GM23338 (cell line): ENCODE results near the gene DNAI1. TPM values are rescaled to one million over a fixed set of nuclear protein-coding genes. Genes with fewer than 3 reads are reported as not detected.

Source experiments
- ATAC-seq: fragments of 200-7000 bp; cut with Tn5 transposase; 3 replicates; pipeline ENCODE4 v1.9.1; 2020
- DNase-seq: peaks from one replicate; pipeline ENCODE4 v3.0.0-alpha.2; 2015; ENCODE audit warnings: low spot score
- H2AFZ ChIP-seq: fragments of 200-600 bp; sonication (generic); 2 replicates; pipeline ENCODE4 v1.8.0; 2016; ENCODE audit warnings: antibody characterized with exemption, mild to moderate bottlenecking, moderate library complexity
- H3F3A ChIP-seq: fragments of 200-600 bp; sonication (generic); replicated peaks from 2 replicates; pipeline ENCODE4 v1.8.0; 2017; ENCODE audit warnings: antibody characterized with exemption, mixed run types, low read depth
- H3K27ac ChIP-seq: fragments of 200-600 bp; sonication (generic); 2 replicates; pipeline ENCODE4 v1.6.1; 2016; ENCODE audit warnings: low read depth
- H3K27me3 ChIP-seq: fragments of 200-600 bp; sonication (generic); 2 replicates; pipeline ENCODE4 v1.8.0; 2016; ENCODE audit warnings: mild to moderate bottlenecking, mixed run types, moderate library complexity; ENCODE audit not compliant: insufficient read depth
- H3K36me3 ChIP-seq: fragments of 200-600 bp; sonication (generic); 2 replicates; pipeline ENCODE4 v1.8.0; 2016; ENCODE audit warnings: mild to moderate bottlenecking; ENCODE audit not compliant: insufficient read depth
- H3K4me1 ChIP-seq: fragments of 200-600 bp; sonication (generic); 2 replicates; pipeline ENCODE4 v1.8.0; 2016; ENCODE audit warnings: mild to moderate bottlenecking, moderate library complexity; ENCODE audit not compliant: insufficient read depth
- H3K4me2 ChIP-seq: fragments of 200-600 bp; sonication (generic); 2 replicates; pipeline ENCODE4 v1.7.1; 2017; ENCODE audit warnings: mixed run types
- H3K4me3 ChIP-seq: fragments of 200-600 bp; sonication (generic); 2 replicates; pipeline ENCODE4 v1.6.1; 2016; ENCODE audit warnings: mixed run types
- H3K79me2 ChIP-seq: fragments of 200-600 bp; sonication (generic); replicated peaks from 2 replicates; pipeline ENCODE4 v1.8.0; 2017; ENCODE audit warnings: mild to moderate bottlenecking; ENCODE audit not compliant: insufficient read depth
- H3K9me2 ChIP-seq: fragments of 200-600 bp; sonication (generic); 2 replicates; pipeline ENCODE4 v1.8.0; 2017; ENCODE audit not compliant: insufficient read depth
- H4K20me1 ChIP-seq: fragments of 200-600 bp; sonication (generic); replicated peaks from 2 replicates; pipeline ENCODE4 v1.8.0; 2017; ENCODE audit warnings: mild to moderate bottlenecking; ENCODE audit not compliant: insufficient read depth
- H3K27ac Mint-ChIP-seq: 2 replicates; pipeline ENCODE4 v1.8.0; 2020; ENCODE audit warnings: inconsistent platforms, mild to moderate bottlenecking, moderate library complexity, mixed read lengths
- H3K27me3 Mint-ChIP-seq: 3 replicates; pipeline ENCODE4 v1.8.0; 2022; ENCODE audit warnings: low read depth, mild to moderate bottlenecking, moderate library complexity, mixed read lengths, inconsistent platforms; ENCODE audit not compliant: insufficient read depth, poor library complexity
- H3K36me3 Mint-ChIP-seq: 3 replicates; pipeline ENCODE4 v1.8.0; 2021; ENCODE audit warnings: low read depth, mild to moderate bottlenecking, inconsistent platforms, moderate library complexity, mixed read lengths
- H3K4me1 Mint-ChIP-seq: 3 replicates; pipeline ENCODE4 v1.8.0; 2020; ENCODE audit warnings: mild to moderate bottlenecking, inconsistent platforms, mixed read lengths
- H3K4me3 Mint-ChIP-seq: 3 replicates; pipeline ENCODE4 v1.8.0; 2021; ENCODE audit warnings: moderate library complexity, mild to moderate bottlenecking, inconsistent platforms, mixed read lengths
- H3K9me3 Mint-ChIP-seq: 3 replicates; pipeline ENCODE4 v1.8.0; 2020; ENCODE audit warnings: moderate library complexity, mild to moderate bottlenecking, inconsistent platforms, mixed read lengths
- CREB1 ChIP-seq: fragments of 250-450 bp; sonication (Bioruptor Pico); IDR thresholded peaks from 2 replicates; pipeline ENCODE4 v1.5.0; 2020; ENCODE audit warnings: low read depth, mild to moderate bottlenecking, moderate library complexity
- ETS1 ChIP-seq: IDR thresholded peaks from 2 replicates; pipeline ENCODE4 v1.6.1; 2016; ENCODE audit warnings: antibody characterized with exemption
- EZH2 ChIP-seq: fragments of 200-600 bp; sonication (generic); IDR thresholded peaks from one replicate; pipeline ENCODE4 v1.8.0; 2017; ENCODE audit warnings: antibody characterized with exemption, mild to moderate bottlenecking, low read depth; ENCODE audit not compliant: unreplicated experiment
- EZH2phosphoT487 ChIP-seq: fragments of 200-600 bp; sonication (generic); IDR thresholded peaks from one replicate; pipeline ENCODE4 v1.8.1; 2018; ENCODE audit warnings: antibody characterized with exemption; ENCODE audit not compliant: unreplicated experiment
- JUNB ChIP-seq: IDR thresholded peaks from one replicate; pipeline ENCODE4 v1.6.1; 2016; ENCODE audit warnings: antibody characterized with exemption; ENCODE audit not compliant: unreplicated experiment
- NANOG ChIP-seq: IDR thresholded peaks from 2 replicates; pipeline ENCODE4 v1.6.1; 2016; ENCODE audit warnings: antibody characterized with exemption, borderline replicate concordance
- POLR2AphosphoS5 ChIP-seq: IDR thresholded peaks from 2 replicates; pipeline ENCODE4 v1.6.1; 2016; ENCODE audit warnings: antibody characterized with exemption, low read depth
- REST ChIP-seq: IDR thresholded peaks from one replicate; pipeline ENCODE4 v1.6.1; 2018; ENCODE audit warnings: antibody characterized with exemption; ENCODE audit not compliant: unreplicated experiment
- STAT1 ChIP-seq: IDR thresholded peaks from one replicate; pipeline ENCODE4 v1.6.1; 2016; ENCODE audit warnings: antibody characterized with exemption; ENCODE audit not compliant: unreplicated experiment
- ZNF114 ChIP-seq: fragments of 250-450 bp; sonication (Bioruptor Pico); IDR thresholded peaks from 2 replicates; pipeline ENCODE4 v1.5.0; 2020; ENCODE audit warnings: mild to moderate bottlenecking, moderate library complexity
- ZNF331 ChIP-seq: fragments of 250-450 bp; sonication (Bioruptor Pico); IDR thresholded peaks from 2 replicates; pipeline ENCODE4 v1.5.0; 2020; ENCODE audit warnings: low read depth, mild to moderate bottlenecking, moderate library complexity
- polyA plus RNA-seq: library from polyadenylated mRNA; unstranded; fragments of >200 nt; fragmentation: Nextera tagmentation; extraction: Ambion mirVana; gene quantifications from 2 replicates; pipeline ENCODE4 v1.2.1, GENCODE V29; 2016
- total RNA-seq: library from RNA; depleted of rRNA; stranded (reverse); fragments of >200 nt; shearing (Covaris generic); gene quantifications from 2 replicates; pipeline ENCODE4 v1.2.3, GENCODE V29; 2014
- TF ChIP-seq, protein P1 (sequence below): fragments of 250-450 bp; sonication (Bioruptor Pico); IDR thresholded peaks from 2 replicates; pipeline ENCODE4 v1.5.0; 2020; ENCODE audit warnings: mild to moderate bottlenecking, moderate library complexity
- TF ChIP-seq, protein P2 (sequence below), 2 experiments: fragments of 200-600 bp in 1 of 2; sonication (generic) in 1 of 2; conservative IDR thresholded peaks; 2 replicates each; pipeline versions ENCODE4 v1.5.1 to v1.6.1; 2016 to 2017; ENCODE audit warnings: antibody characterized with exemption in 2 of 2, low read depth in 2 of 2, mild to moderate bottlenecking in 2 of 2, moderate library complexity in 1 of 2

Gene DNAI1
- total and polyA plus RNA-seq, 2 experiments from 2014 or later, result 1.0 to 1.1 TPM

GRCh38 chr9:34491596-34491995, 33.0 kb downstream of the DNAI1 start:
- Histone ChIP-seq H3K4me2 (no peak overlapping the region), H2AFZ (no peak overlapping the region), H3K9me2 (no peaks in the 10 kb centered on the region), H3K27me3 (no peaks in the 10 kb centered on the region), H3F3A (no peaks in the 10 kb centered on the region), H4K20me1 (no peaks in the 10 kb centered on the region; the same call in 1 of the 2 replicates), H3K36me3 (no peaks in the 10 kb centered on the region), H3K79me2 (no peaks in the 10 kb centered on the region), H3K4me1 (no peaks in the 10 kb centered on the region), H3K4me3 (no peak overlapping the region), H3K27ac (no peak overlapping the region)
- Mint-ChIP-seq H3K27ac (no peak overlapping the region), H3K9me3 (no peaks in the 10 kb centered on the region), H3K36me3 (no peaks in the 10 kb centered on the region), H3K4me1 (no peaks in the 10 kb centered on the region; the same call in 2 of the 3 replicates), H3K4me3 (no peak overlapping the region), H3K27me3 (no peaks in the 10 kb centered on the region)
- TF ChIP-seq STAT1 (no peak), POLR2AphosphoS5 (no peak), EZH2 (no peak), ZNF114 (CRISPR knock-in tag) (no peak), JUNB (no peak), EZH2phosphoT487 (no peak), CREB1 (CRISPR knock-in tag) (no peak), ZNF331 (no peak), ETS1 (no peak), REST (no peak), NANOG (no peak)
- TF ChIP-seq, protein P1, sequence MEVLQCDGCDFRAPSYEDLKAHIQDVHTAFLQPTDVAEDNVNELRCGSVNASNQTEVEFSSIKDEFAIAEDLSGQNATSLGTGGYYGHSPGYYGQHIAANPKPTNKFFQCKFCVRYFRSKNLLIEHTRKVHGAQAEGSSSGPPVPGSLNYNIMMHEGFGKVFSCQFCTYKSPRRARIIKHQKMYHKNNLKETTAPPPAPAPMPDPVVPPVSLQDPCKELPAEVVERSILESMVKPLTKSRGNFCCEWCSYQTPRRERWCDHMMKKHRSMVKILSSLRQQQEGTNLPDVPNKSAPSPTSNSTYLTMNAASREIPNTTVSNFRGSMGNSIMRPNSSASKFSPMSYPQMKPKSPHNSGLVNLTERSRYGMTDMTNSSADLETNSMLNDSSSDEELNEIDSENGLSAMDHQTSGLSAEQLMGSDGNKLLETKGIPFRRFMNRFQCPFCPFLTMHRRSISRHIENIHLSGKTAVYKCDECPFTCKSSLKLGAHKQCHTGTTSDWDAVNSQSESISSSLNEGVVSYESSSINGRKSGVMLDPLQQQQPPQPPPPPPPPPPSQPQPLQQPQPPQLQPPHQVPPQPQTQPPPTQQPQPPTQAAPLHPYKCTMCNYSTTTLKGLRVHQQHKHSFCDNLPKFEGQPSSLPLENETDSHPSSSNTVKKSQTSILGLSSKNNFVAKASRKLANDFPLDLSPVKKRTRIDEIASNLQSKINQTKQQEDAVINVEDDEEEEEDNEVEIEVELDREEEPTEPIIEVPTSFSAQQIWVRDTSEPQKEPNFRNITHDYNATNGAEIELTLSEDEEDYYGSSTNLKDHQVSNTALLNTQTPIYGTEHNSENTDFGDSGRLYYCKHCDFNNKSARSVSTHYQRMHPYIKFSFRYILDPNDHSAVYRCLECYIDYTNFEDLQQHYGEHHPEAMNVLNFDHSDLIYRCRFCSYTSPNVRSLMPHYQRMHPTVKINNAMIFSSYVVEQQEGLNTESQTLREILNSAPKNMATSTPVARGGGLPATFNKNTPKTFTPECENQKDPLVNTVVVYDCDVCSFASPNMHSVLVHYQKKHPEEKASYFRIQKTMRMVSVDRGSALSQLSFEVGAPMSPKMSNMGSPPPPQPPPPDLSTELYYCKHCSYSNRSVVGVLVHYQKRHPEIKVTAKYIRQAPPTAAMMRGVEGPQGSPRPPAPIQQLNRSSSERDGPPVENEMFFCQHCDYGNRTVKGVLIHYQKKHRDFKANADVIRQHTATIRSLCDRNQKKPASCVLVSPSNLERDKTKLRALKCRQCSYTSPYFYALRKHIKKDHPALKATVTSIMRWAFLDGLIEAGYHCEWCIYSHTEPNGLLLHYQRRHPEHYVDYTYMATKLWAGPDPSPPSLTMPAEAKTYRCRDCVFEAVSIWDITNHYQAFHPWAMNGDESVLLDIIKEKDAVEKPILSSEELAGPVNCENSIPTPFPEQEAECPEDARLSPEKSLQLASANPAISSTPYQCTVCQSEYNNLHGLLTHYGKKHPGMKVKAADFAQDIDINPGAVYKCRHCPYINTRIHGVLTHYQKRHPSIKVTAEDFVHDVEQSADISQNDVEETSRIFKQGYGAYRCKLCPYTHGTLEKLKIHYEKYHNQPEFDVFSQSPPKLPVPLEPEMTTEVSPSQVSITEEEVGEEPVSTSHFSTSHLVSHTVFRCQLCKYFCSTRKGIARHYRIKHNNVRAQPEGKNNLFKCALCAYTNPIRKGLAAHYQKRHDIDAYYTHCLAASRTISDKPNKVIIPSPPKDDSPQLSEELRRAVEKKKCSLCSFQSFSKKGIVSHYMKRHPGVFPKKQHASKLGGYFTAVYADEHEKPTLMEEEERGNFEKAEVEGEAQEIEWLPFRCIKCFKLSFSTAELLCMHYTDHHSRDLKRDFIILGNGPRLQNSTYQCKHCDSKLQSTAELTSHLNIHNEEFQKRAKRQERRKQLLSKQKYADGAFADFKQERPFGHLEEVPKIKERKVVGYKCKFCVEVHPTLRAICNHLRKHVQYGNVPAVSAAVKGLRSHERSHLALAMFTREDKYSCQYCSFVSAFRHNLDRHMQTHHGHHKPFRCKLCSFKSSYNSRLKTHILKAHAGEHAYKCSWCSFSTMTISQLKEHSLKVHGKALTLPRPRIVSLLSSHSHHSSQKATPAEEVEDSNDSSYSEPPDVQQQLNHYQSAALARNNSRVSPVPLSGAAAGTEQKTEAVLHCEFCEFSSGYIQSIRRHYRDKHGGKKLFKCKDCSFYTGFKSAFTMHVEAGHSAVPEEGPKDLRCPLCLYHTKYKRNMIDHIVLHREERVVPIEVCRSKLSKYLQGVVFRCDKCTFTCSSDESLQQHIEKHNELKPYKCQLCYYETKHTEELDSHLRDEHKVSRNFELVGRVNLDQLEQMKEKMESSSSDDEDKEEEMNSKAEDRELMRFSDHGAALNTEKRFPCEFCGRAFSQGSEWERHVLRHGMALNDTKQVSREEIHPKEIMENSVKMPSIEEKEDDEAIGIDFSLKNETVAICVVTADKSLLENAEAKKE, result no peak
- TF ChIP-seq, protein P2, sequence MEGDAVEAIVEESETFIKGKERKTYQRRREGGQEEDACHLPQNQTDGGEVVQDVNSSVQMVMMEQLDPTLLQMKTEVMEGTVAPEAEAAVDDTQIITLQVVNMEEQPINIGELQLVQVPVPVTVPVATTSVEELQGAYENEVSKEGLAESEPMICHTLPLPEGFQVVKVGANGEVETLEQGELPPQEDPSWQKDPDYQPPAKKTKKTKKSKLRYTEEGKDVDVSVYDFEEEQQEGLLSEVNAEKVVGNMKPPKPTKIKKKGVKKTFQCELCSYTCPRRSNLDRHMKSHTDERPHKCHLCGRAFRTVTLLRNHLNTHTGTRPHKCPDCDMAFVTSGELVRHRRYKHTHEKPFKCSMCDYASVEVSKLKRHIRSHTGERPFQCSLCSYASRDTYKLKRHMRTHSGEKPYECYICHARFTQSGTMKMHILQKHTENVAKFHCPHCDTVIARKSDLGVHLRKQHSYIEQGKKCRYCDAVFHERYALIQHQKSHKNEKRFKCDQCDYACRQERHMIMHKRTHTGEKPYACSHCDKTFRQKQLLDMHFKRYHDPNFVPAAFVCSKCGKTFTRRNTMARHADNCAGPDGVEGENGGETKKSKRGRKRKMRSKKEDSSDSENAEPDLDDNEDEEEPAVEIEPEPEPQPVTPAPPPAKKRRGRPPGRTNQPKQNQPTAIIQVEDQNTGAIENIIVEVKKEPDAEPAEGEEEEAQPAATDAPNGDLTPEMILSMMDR (conservative IDR thresholded peaks at IDR 0.05; ENCODE audit: low read depth in 2 of 2), result no peak
- DNase-seq (no peak), ATAC-seq (no peak)
